Astrocyte of the spinal cord (primary cell): ENCODE results near the gene COIL.
"Not testable (repeated sequence)": the region's sequence is repeated elsewhere in the genome, so short reads cannot be mapped to it uniquely, and the experiment has no call there.

Source experiments
- DNase-seq: peaks from one replicate; pipeline ENCODE4 v3.0.0; 2011; ENCODE audit warnings: low read depth, low spot score
- H3K4me3 ChIP-seq: 2 replicates; pipeline ENCODE4 v1.5.1; 2011; ENCODE audit warnings: low read depth, mild to moderate bottlenecking, low read length, moderate library complexity
- CTCF ChIP-seq: IDR thresholded peaks from 2 replicates; pipeline ENCODE4 v1.5.1; 2012; ENCODE audit warnings: low read depth, mild to moderate bottlenecking, low read length, inconsistent platforms
- in situ Hi-C: cut with HindIII; loops from 2 replicates; pipeline ENCODE4 v1.10.0; 2017; ENCODE audit warnings: low sequenced_read_pairs

Gene COIL

DNA sequence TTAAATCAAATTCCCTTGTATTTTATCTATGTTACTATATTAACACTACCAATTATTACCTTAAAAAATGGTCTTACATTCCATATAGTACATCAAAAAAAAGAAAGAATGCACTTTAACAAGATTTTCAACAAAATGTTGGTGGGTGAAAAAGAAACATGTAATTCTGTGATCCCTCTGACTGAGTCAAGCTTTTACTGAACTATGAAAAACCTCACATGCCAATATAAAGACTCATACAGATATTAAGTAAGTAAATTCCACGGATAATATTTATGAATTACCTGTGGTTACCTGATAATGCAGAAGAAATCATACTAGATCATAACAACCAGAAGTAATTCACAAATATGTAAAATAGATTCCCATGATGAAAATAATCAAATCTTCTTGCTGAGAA, 12.4 kb downstream of the COIL start:
- no peak overlapping the region for H3K4me3 ChIP-seq
- TF ChIP-seq CTCF, result no peak
- DNase-seq, result no peak
- in situ Hi-C loops, result no loop called here

- no peak overlapping the region for H3K4me3 ChIP-seq
- in situ Hi-C loops, result no loop called here
- DNase-seq, result no peak
- TF ChIP-seq CTCF, result no peak
Measured at GRCh38 chr17:56947741-56948140, 13.1 kb downstream of the COIL start.

GRCh38 chr17:56945938-56946505, 14.8 kb downstream of the COIL start:
- no peak for DNase-seq
- no peak overlapping the region for H3K4me3 ChIP-seq
- in situ Hi-C loops, result no loop called here
- TF ChIP-seq CTCF, result no peak

- no peak for TF ChIP-seq CTCF
- in situ Hi-C loops, result no loop called here
- DNase-seq, result no peak
- no peak overlapping the region for H3K4me3 ChIP-seq
Measured at GRCh38 chr17:56943505-56944125, 17.2 kb downstream of the COIL start.

DNA sequence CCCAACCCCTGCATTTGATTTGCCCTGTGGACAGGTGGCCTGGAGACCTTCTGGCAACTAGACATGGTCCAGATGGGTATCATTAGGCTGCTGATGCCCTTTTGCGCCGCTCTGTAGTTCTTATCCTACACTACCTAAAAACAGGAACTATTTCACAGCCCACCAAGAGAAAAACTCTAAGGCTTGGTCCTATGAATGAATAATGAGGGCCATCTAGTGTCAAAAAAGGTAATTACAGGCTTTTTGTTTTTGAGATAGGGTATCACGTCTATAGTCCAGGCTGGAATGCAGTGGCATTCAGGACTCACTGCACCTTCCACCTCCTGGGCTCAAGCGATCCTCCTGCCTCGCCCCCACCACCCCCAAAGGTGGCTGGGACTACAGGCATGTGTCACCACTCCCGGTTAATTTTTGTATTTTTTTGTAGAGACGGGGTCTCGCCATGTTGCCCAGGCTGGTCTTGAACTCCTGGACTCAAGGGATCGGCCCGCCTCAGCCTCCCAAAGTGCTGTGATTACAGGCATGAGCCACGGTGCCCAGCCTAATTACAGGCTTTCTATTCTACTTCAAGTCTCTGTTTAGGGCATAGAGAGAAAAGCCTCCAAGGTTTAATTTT, 20.9 kb downstream of the COIL start:
- no peak overlapping the region for H3K4me3 ChIP-seq
- in situ Hi-C loops, result no loop called here
- peak; percentile 57 for DNase-seq
- peak; percentile 57 for TF ChIP-seq CTCF

- H3K4me3 ChIP-seq, DNase-seq, in situ Hi-C loops: not testable (repeated sequence)
Measured at GRCh38 chr17:56938206-56938605, 22.6 kb downstream of the COIL start.

GRCh38 chr17:56937687-56938086, 23.2 kb downstream of the COIL start:
- H3K4me3 ChIP-seq, result no peak overlapping the region
- no peak for DNase-seq
- TF ChIP-seq CTCF, result no peak
- in situ Hi-C loops, result no loop called here
